GM12801 (cell line): Measurements from ENCODE around the gene ENOX2.

Experiments used
- TF ChIP-seq, protein P1 (sequence below): IDR thresholded peaks from one replicate; pipeline ENCODE4 v1.5.1; 2011; ENCODE audit warnings: control low read depth; ENCODE audit not compliant: insufficient read length; ENCODE audit errors: extremely low read depth

Gene ENOX2

DNA sequence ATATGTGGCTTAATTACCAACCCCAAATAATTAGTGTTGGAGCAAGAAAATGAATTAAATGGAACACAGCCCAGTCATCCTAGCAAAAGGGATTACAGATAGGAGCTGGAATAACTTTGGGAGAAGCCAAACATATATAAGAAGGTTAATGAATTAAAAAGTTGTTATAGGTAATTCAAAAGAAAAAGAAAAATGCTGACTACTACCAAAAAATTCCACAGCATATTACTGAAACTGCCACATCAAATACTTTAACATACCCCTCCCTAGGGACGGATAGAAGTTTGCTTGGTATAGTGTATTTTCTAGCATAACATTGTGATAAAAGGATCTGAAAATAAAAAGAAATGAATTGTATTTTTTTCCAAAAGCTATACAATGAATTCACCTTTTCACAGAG, 99.5 kb downstream of the ENOX2 start:
- TF ChIP-seq, protein P1, sequence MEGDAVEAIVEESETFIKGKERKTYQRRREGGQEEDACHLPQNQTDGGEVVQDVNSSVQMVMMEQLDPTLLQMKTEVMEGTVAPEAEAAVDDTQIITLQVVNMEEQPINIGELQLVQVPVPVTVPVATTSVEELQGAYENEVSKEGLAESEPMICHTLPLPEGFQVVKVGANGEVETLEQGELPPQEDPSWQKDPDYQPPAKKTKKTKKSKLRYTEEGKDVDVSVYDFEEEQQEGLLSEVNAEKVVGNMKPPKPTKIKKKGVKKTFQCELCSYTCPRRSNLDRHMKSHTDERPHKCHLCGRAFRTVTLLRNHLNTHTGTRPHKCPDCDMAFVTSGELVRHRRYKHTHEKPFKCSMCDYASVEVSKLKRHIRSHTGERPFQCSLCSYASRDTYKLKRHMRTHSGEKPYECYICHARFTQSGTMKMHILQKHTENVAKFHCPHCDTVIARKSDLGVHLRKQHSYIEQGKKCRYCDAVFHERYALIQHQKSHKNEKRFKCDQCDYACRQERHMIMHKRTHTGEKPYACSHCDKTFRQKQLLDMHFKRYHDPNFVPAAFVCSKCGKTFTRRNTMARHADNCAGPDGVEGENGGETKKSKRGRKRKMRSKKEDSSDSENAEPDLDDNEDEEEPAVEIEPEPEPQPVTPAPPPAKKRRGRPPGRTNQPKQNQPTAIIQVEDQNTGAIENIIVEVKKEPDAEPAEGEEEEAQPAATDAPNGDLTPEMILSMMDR: no peak

DNA sequence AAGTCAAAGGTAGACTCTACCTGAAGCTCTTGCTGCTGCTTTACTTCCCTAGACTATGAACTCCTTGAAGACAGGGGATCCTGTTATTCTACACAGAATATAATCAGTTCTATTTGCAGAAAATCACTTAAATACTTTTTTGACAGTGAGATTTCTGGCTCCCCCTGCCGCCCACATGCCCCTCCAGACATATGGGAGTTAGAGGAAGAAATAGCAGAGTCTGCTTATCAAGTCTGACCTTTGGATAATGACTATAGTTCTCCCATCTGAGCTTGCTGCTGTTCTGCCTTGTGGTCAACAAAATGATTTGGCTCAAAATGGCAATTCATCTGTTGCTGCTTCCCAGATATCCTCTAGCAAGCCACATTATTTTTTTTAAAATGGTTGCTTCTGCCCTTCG, 101.1 kb downstream of the ENOX2 start:
- TF ChIP-seq, protein P1: no peak

DNA sequence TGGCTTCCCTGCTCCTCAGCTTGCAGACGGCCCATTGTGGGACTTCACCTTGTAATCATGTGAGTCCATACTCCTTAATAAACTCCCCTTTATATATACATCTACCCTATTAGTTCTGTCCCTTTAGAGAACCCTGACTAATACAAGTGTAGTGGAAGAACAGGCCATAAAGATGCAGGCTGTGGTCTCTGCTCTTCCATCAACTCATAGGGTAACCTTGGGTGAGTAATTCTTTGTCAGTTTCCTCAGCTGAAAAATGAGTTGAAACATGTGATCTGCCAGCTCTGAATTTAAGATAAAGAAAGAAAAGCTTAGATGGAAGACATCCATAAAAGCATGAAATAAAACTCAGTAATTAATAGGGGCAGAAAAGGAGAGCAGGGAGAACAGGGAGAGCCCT, 103.6 kb downstream of the ENOX2 start:
- TF ChIP-seq, protein P1: no peak

DNA sequence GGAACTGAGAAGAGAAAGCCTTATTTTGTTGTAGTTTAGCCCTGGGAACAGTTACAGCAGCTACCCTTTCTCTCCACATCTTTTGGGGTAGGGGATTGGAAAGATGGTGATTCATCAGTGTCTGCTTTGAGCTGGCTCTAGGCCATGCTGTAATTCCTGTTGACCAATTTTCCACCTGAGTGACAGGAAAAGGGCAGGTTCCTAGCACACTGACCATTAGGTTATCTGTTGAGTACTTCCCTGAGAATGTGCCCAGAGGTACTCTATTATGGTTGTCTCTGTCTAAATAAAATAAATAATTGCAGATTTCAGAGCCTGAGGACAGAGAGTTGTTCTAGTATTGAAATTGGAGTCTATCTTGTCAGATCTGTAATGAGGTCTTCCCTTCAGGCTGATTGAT, 109.0 kb downstream of the ENOX2 start:
- TF ChIP-seq, protein P1: no peak

DNA sequence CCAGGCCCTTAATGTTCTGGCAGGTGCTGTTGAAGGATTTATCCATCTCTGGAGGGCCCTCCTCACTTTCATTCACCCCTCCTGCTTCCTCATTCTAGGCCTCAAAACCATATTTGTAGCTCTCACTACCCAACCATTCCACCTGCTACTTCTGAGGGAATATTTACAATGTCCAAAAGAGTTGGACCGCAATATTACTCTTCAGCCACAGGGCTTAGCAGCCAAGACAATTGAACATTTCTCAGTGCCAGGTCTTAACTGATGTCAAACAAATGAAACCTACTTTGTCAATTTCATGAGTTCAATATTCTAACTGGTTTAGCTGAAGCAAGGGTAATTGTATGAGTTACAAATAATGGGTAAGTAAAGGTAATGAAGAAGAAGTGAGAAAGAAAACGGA, 113.2 kb downstream of the ENOX2 start:
- TF ChIP-seq, protein P1: no peak

DNA sequence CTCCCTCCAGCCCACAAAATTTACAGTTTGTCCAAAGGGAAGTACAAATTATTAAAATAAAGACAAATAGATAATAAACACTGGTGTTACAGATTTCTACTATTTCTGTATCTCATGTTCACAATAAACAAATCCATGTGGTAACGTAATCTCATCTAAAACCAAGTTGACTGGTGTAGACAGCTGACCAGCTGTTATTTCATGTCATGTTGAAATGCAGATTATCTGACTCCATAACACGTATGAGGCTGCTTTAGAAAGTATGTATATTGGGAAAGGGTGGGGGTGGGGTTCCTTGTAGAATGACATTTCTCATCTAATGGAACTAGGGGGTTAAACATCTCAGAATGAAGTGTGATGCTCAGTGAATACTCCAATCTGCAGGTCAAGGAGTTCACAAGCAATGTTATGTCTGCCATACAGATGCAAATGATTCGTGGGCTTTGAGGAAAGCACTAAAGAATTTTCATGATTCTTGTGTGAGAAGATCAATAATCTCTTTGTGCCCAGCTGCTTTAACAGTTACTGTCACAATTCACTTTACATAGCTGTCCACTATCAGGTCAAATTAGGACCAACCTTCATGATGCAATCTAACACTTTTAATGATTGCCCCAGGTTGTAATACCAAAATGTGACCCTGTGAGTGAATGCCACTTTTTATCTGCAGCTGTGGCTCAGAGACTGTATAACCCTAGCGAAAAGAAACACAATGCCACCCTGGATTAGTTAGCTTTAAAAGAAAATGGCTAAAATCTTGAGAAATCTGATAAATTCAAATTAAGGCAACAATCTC, 114.0 kb downstream of the ENOX2 start:
- TF ChIP-seq, protein P1: no peak

DNA sequence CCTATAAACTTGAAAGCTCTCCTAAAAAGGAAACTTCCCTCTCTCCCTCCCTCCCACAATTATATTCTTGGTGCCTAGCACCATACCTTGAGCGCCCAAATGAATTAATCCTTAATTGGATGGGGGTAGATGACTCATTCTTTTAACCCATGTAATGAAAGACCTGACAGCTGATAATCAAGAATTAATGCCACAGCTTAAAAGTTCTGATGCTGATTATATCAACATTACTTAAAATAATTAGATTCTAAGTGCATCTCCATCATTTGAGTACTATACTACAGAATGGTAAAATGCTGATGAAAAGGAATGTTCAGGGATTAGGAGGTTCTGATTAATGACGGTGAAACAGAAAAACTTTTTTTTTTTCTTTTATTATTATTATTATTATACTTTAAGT, 117.0 kb downstream of the ENOX2 start:
- TF ChIP-seq, protein P1: no peak

DNA sequence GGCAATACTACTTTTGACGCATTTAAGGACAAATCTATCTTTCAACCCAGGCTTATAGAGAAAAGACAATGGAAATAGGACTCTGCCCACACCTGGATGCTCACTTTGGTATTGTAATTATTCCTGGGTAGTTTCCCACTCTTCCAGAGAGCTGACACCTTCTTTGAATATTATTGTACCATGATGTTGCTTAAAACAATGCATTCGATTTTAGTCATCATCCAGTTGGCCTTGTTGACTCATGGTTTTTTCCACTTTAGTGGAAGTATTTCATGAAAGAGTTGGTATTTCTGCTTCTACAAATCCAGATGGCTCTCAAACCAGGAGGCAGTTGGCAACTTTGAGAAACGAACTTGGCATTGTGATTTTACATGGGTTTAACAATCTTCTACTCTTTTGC, 124.2 kb downstream of the ENOX2 start:
- TF ChIP-seq, protein P1: no peak
